Tibial nerve (tissue), 4 donors: ENCODE measurements around the gene COMMD1.

Experiments used
- EP300 ChIP-seq, 2 donors: sonication (generic); formaldehyde crosslinking; IDR thresholded peaks; one replicate each; pipeline ENCODE4 v1.6.1; 2017; ENCODE audit warnings: antibody characterized with exemption in 2 of 2, mild to moderate bottlenecking in 1 of 2
- TF ChIP-seq, protein P1 (sequence below), 5 experiments: fragments of 200-600 bp in 3 of 5; fragments of 450-650 bp in 2 of 5; sonication (generic) in 3 of 5; IDR thresholded peaks; one replicate each; pipeline ENCODE4 v1.5.1; 2016 to 2019; ENCODE audit warnings: antibody characterized with exemption in 5 of 5, mild to moderate bottlenecking in 3 of 5, moderate library complexity in 2 of 5

DNA sequence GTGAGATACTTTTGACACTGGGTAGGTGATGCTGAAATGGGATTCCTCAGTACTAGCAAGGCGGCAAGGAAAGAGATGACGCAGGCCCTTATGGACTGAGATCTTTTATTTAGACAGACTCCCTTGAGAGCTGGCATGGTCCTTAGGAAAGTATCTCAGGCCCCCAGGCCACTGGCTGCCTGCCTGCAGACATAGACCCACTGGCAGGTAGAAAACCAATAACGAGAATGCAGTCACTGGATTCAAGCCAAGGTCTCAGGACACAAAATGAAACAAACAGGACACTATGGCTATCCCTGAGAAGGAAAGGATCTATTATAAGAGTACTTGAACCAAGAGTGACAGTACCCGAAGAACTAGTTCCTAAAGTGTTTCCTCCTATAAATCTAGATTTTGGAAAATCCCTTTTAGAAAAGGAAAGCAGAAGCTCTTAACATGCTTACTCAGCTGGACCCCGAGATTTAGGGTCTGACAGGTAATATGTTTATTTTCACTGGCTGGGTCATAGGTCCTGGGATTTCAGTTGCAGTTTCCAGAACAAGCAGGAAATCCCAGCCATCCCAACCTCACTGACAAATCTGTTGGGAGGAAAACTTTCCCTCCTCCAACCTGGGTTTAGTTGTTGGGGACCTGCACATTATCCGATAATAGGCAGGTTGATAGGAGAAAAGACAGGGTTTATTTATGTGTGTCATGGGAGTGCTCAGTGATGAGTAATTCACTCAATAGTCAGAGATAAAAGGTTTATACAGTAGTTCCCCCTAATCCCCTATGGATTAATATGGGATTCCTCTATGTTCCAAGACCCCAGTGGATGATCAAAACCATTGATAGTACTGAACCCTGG lies 44.5 kb downstream of the COMMD1 start:
- TF ChIP-seq, protein P1, sequence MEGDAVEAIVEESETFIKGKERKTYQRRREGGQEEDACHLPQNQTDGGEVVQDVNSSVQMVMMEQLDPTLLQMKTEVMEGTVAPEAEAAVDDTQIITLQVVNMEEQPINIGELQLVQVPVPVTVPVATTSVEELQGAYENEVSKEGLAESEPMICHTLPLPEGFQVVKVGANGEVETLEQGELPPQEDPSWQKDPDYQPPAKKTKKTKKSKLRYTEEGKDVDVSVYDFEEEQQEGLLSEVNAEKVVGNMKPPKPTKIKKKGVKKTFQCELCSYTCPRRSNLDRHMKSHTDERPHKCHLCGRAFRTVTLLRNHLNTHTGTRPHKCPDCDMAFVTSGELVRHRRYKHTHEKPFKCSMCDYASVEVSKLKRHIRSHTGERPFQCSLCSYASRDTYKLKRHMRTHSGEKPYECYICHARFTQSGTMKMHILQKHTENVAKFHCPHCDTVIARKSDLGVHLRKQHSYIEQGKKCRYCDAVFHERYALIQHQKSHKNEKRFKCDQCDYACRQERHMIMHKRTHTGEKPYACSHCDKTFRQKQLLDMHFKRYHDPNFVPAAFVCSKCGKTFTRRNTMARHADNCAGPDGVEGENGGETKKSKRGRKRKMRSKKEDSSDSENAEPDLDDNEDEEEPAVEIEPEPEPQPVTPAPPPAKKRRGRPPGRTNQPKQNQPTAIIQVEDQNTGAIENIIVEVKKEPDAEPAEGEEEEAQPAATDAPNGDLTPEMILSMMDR (IDR thresholded peaks at IDR 0.05): no peak
- no peak for TF ChIP-seq EP300 (IDR thresholded peaks at IDR 0.05)
